AG09309 (cell line): ENCODE results near the gene PPP1CC.

Experiments used
- DNase-seq: peaks from one replicate; pipeline ENCODE4 v3.0.0-alpha.2; 2010; ENCODE audit warnings: low read depth
- H3K4me3 ChIP-seq: 2 replicates; pipeline ENCODE4 v1.5.1; 2011; ENCODE audit warnings: mild to moderate bottlenecking, low read depth, low read length, moderate library complexity; ENCODE audit not compliant: control insufficient read depth
- CTCF ChIP-seq: IDR thresholded peaks from 2 replicates; pipeline ENCODE4 v1.5.1; 2011; ENCODE audit warnings: mild to moderate bottlenecking, low read depth, low read length, inconsistent platforms; ENCODE audit not compliant: insufficient read depth, control insufficient read depth; ENCODE audit errors: missing control alignments

PPP1CC gene

GRCh38 chr12:110693731-110694130 is 49.0 kb downstream of the PPP1CC start:
- TF ChIP-seq CTCF: no peak
- DNase-seq: no peak
- no peak overlapping the region for H3K4me3 ChIP-seq

- no peak overlapping the region for H3K4me3 ChIP-seq
- no peak for TF ChIP-seq CTCF
- no peak for DNase-seq
Measured at GRCh38 chr12:110690127-110690430, 52.6 kb downstream of the PPP1CC start.

- H3K4me3 ChIP-seq: peak overlapping the region; percentile 53
- TF ChIP-seq CTCF: no peak
- no peak for DNase-seq
Measured at GRCh38 chr12:110689281-110690126, 53.2 kb downstream of the PPP1CC start.

- no peak for DNase-seq
- peak within 1 kb of the TSS; percentile 53 for H3K4me3 ChIP-seq
- TF ChIP-seq CTCF: no peak
Measured at GRCh38 chr12:110688446-110689280, 54.0 kb downstream of the PPP1CC start, which contains the start of gene HVCN1. Gene HVCN1 (minus strand): TSS chr12:110689115. CDS start chr12:110683245, 5,870 bp downstream.

GRCh38 chr12:110687396-110688169 is 55.1 kb downstream of the PPP1CC start:
- TF ChIP-seq CTCF: no peak
- no peak overlapping the region for H3K4me3 ChIP-seq
- no peak for DNase-seq

GRCh38 chr12:110686294-110686903 is 56.3 kb downstream of the PPP1CC start:
- no peak overlapping the region for H3K4me3 ChIP-seq
- no peak for TF ChIP-seq CTCF
- no peak for DNase-seq
